DMS 273 treated with DMSO at 0.1 percent for 48 hours (cell line): ENCODE data around the gene HSPA9.
A peak's percentile ranks its signal among the peaks of the same experiment; 100 is the strongest.

Experiments
- DNase-seq: peaks from one replicate; lab custom pipeline; 2025; lab: John Stamatoyannopoulos, UW

HSPA9 gene

DNA sequence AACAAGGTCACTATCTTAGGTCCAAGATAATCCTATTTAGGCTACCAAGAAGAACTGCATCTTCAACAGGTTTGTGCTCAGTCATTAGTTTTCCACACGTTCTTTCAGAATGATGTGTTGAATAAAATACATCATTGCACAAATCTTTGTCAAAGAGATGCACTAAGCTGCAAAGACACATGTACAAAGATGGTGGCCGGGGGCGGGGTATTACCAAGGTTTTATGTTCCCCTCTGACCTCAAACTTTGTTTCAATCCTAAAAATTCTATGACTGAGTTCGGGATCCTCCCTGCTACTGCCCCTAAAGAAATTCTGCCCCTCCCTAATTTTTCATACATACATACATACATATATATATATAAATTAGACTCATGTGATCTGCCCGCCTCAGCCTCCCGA lies 14.2 kb downstream of the HSPA9 start:
- DNase-seq, result no peak

DNA sequence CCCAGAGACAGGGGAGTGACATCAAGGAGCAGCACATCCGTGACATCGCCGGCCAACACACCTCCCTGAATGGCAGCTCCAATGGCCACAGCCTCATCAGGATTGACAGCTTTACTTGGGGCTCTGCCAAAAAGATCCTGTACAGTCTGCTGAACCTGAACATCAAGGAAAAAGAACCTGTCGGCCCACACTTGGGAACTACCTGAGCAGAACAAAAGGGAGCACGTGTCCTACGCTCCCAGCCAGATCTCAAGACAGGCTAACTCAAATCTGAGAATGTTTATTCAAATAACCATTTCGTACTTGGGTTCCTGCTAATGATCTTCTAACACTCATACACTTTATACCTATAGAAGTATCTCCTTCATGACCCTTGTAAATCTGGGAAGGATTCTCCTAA lies 15.3 kb downstream of the HSPA9 start:
- no peak for DNase-seq

DNA sequence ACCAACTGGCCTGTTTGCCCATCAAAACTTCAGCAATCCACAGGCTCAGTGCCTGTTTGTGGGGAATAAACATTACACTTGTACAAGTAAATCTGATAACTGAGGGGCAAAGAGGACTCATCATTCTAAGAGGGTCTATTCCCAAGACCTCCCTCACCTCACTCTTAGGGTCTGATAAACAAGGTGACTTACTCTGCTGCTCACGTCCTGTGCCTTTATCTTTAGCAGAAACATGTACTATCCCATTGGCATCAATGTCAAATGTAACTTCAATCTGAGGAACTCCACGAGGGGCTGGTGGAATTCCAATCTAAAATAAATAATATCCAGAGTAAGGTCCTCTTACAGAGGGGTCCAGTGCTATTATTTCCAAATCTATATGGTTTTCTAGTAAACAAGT lies 17.5 kb downstream of the HSPA9 start:
- DNase-seq, result no peak

- DNase-seq, result no peak
Measured at GRCh38 chr5:138554143-138554542, 21.1 kb downstream of the HSPA9 start.

DNA sequence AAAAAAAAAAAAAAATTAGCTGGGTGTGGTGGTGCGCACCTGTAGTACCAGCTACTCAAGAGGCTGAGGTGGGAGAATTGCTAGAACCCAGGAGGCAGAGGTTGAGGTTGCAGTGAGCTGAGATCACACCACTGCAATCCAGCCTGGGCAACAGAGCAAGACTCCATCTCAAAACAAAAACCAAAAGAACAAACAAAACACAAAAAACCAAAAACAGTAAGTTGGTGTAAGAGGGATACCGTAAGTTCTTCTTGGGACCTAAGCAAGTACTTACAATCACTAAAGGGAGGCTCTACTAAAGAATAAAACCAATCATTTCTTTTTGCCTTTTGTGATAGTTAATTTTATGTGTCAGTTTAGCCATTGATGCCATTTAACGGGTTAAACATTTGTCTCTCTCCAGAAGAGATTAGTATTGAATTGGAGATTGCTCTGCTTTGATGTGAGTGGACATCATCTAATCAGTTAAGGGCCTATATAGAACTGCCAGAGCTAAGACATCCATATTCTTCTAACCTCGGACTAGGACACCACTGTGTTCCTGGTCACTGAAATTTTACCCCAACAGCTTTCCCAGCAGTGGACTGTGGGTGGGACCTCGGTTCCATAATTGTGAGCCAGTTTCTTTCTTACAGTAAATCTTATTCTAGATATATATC lies 21.6 kb downstream of the HSPA9 start:
- no peak for DNase-seq

GRCh38 chr5:138552657-138553056 lies 22.5 kb downstream of the HSPA9 start:
- no peak for DNase-seq

DNA sequence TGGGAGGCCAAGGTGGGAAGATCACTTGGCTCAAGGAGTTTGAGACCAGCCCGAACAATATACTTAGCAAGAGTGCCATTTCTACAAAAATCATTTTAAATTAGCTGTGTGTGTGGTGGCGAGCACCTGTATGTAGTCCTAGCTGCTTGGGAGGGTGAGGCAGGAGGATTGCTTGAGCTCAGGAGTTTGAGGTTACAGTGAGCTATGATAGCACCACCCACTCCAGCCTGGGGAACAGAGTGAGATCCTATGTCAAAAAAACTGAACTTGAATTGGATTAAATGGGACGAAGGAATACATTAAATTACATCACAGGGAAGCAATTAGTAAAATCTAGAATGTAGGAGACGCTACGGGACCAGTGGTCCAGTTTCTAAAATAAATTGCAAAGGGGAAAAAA lies 25.8 kb downstream of the HSPA9 start:
- DNase-seq, result no peak

GRCh38 chr5:138545919-138546562 lies 29.2 kb downstream of the HSPA9 start:
- no peak for DNase-seq

DNA sequence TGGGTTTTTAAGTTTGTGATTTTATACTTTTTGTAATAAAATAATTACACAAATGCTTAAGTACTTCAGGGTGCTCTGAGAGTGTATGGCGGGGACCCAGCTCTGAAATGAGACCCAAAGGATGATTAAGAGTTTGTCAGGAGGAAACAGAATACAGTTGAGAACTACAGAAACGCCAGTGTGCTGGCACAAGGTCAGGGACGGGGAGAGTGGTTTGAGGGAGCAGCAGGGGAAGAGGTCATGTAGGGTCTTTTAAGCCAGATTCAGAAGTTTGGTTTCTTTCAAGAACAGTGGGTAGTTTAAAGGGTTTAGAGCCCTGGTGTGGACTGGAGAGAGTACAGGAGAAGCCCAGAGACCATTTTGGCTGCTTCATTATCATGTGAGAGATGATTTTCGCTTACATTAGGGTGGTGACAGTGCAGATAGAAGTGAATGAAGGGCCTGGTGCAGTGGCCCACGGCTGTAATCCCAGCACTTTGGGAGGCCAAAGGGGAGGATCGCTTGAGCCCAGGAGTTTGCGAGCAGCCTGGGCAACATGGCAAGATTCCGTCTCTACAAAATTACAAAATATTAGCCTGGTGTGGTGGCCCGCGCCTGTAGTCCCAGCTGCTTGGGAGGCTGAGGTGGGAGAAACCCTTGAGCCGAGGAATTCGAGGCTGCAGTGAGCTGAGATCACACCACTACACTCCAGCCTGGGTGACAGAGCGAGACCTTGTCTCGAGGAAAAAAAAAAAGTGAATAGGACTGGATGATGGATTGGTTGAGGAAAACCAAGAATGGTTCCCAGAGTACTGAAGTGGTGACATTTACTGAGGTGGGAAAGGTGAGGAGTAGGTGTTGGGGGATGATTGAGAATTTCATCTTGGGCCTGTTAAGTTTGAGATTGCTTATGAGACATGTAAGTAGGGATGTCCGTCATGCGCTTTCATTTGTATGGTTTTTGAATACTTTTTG lies 30.7 kb downstream of the HSPA9 start:
- no peak for DNase-seq

DNA sequence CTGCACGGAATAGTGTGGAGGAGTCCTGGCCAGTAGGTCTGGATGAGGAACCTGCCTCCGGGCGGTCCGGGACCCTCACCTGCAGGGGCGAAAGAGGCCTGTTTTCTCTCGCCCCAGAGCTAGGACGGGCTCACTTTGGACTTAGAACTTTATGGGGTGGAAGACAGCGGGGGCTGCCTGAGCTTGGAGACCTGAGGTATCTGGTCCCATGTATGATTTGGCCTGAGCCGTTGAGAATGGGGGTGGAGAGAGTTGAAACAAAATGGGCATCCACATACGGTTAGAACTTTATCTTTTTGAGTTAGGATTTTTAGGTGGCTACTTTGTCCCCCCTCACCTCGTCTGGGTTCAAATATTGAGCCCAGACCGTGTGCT lies 31.5 kb downstream of the HSPA9 start:
- no peak for DNase-seq

DNA sequence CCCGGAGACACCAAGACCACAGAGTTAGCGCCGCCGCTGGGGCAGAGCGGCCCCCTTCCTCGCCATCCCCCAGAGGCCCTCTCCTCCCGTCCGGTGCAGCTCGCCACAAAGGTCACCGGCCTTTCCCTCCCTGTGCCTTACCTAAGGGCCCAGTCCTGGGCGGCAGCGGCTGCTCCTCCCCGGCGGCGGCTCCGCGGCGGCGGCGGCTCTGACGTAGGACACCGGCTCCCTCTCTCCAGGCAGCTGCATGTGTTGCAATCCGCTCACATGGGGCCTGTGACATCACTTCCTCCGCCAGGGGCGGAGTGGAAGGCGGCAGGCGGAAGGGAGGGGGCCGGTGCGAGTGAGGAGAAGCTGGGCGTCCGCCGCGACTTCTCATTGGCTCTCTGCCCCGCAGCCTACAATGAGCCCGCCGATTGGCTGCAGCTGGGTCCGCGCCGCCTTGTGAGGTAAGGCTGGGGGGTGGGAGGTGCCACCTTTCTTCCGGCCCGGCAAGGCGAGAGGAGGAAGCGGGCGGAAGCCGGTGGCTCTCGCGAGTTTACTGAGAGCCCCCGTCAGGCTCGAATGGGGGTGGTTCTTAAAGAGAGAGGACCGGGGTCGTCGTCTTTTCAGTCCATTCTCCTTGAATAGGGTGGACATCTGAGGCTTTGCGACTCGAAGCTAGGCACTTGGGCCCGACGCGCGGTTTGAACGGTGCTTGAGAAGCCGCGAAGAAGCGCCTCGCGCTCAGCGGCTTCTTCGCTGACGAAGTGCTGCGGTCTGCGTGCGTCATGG lies 32.1 kb downstream of the HSPA9 start, which contains the start of gene ETF1:
Gene ETF1, minus strand, starts transcription at position 281 of the 774 bp plus-strand sequence. CDS start 318 bp downstream, outside the sequence.
- DNase-seq, result peak; percentile 98

GRCh38 chr5:138542180-138542955 lies 32.8 kb downstream of the HSPA9 start:
- DNase-seq, result no peak

- DNase-seq, result no peak
Measured at GRCh38 chr5:138541511-138542179, 33.6 kb downstream of the HSPA9 start.

- no peak for DNase-seq
Measured at GRCh38 chr5:138539791-138540190, 35.4 kb downstream of the HSPA9 start.

- DNase-seq, result no peak
Measured at GRCh38 chr5:138538943-138539627, 36.1 kb downstream of the HSPA9 start.

GRCh38 chr5:138536665-138537315 lies 38.4 kb downstream of the HSPA9 start:
- no peak for DNase-seq

- no peak for DNase-seq
Measured at GRCh38 chr5:138536215-138536614, 39.0 kb downstream of the HSPA9 start.

GRCh38 chr5:138533973-138534941 lies 40.9 kb downstream of the HSPA9 start:
- no peak for DNase-seq
